Nephron (organoid): ENCODE results near the gene PCNX1.
A peak's percentile ranks its signal among the peaks of the same experiment; 100 is the strongest.
"Not testable (repeated sequence)": the region's sequence is repeated elsewhere in the genome, so short reads cannot be mapped to it uniquely, and the experiment has no call there.

Experiments used
- H3K27ac Mint-ChIP-seq, 3 experiments: 2 replicates each; pipeline ENCODE4 v1.8.0; 2020; ENCODE audit warnings: mixed read lengths in 3 of 3, mild to moderate bottlenecking in 2 of 3, moderate library complexity in 1 of 3
- H3K27me3 Mint-ChIP-seq: 2 replicates; pipeline ENCODE4 v1.8.0; 2021; ENCODE audit warnings: low read depth, mild to moderate bottlenecking, moderate library complexity, mixed read lengths
- H3K36me3 Mint-ChIP-seq: 2 replicates; pipeline ENCODE4 v1.8.0; 2020; ENCODE audit warnings: low read depth, mixed read lengths
- H3K4me1 Mint-ChIP-seq: 2 replicates; pipeline ENCODE4 v1.8.0; 2020; ENCODE audit warnings: mixed read lengths
- H3K4me3 Mint-ChIP-seq, 3 experiments: 2 replicates each; pipeline ENCODE4 v1.8.0; 2020; ENCODE audit warnings: mild to moderate bottlenecking in 3 of 3, mixed read lengths in 3 of 3, moderate library complexity in 2 of 3
- H3K9me3 Mint-ChIP-seq: 2 replicates; pipeline ENCODE4 v1.8.0; 2020; ENCODE audit warnings: mixed read lengths
- CTCF ChIP-seq, 3 experiments: fragments of 200-600 bp; sonication (generic); IDR thresholded peaks; one replicate each; pipeline ENCODE4 v1.5.0; 2021; ENCODE audit warnings: antibody characterized with exemption in 3 of 3; ENCODE audit not compliant: unreplicated experiment in 3 of 3

PCNX1 gene

GRCh38 chr14:71143381-71144290 lies 236.4 kb downstream of the PCNX1 start:
- TF ChIP-seq CTCF (IDR thresholded peaks at IDR 0.05; ENCODE audit: unreplicated experiment in 3 of 3) = no peak
- Mint-ChIP-seq H3K4me1 (no peaks in the 10 kb centered on the region), H3K9me3 (peaks cover 7% of the 10 kb centered on the region), H3K27ac (peak overlapping the region; percentile 60 to 86 (median 68)), H3K4me3 (no peak overlapping the region), H3K27me3 (peaks cover 7% of the 10 kb centered on the region), H3K36me3 (no peaks in the 10 kb centered on the region)

- Mint-ChIP-seq H3K36me3 (peaks cover 10% of the 10 kb centered on the region), H3K9me3 (peaks cover 33% of the 10 kb centered on the region)
- TF ChIP-seq CTCF (IDR thresholded peaks at IDR 0.05; ENCODE audit: unreplicated experiment in 3 of 3) = peak in 2 of 3 experiments; percentile 39 to 41
- H3K27me3 Mint-ChIP-seq, H3K4me1 Mint-ChIP-seq, H3K4me3 Mint-ChIP-seq, H3K27ac Mint-ChIP-seq: not testable (repeated sequence)
Measured at GRCh38 chr14:71147335-71147734, 240.1 kb downstream of the PCNX1 start.

- peaks cover 7% of the 10 kb centered on the region for H3K27me3 Mint-ChIP-seq
- TF ChIP-seq CTCF (IDR thresholded peaks at IDR 0.05; ENCODE audit: unreplicated experiment in 3 of 3) = no peak
- no peak overlapping the region for H3K27ac Mint-ChIP-seq
- H3K9me3 Mint-ChIP-seq = peaks cover 39% of the 10 kb centered on the region
- H3K4me3 Mint-ChIP-seq = no peak overlapping the region
- no peaks in the 10 kb centered on the region for H3K4me1 Mint-ChIP-seq
- peaks cover 10% of the 10 kb centered on the region for H3K36me3 Mint-ChIP-seq
Measured at GRCh38 chr14:71148627-71149026, 241.4 kb downstream of the PCNX1 start.

- Mint-ChIP-seq H3K27me3 (peaks cover 11% of the 10 kb centered on the region), H3K4me3 (no peak overlapping the region), H3K4me1 (no peaks in the 10 kb centered on the region), H3K27ac (no peak overlapping the region), H3K9me3 (peaks cover 41% of the 10 kb centered on the region), H3K36me3 (peaks cover 10% of the 10 kb centered on the region)
- no peak for TF ChIP-seq CTCF (IDR thresholded peaks at IDR 0.05; ENCODE audit: unreplicated experiment in 3 of 3)
Measured at GRCh38 chr14:71150737-71151136, 243.5 kb downstream of the PCNX1 start.

- Mint-ChIP-seq H3K4me1 (no peaks in the 10 kb centered on the region), H3K27ac (peak overlapping the region; percentile 73 to 98 (median 87)), H3K4me3 (peak overlapping the region in 1 of 3 experiments; percentile 29), H3K27me3 (peaks cover 4% of the 10 kb centered on the region), H3K9me3 (peaks cover 29% of the 10 kb centered on the region), H3K36me3 (no peaks in the 10 kb centered on the region)
- no peak for TF ChIP-seq CTCF (IDR thresholded peaks at IDR 0.05; ENCODE audit: unreplicated experiment in 3 of 3)
Measured at GRCh38 chr14:71155743-71156142, 248.5 kb downstream of the PCNX1 start.
